GM18520 (cell line): ENCODE data around the gene CLBA1.
"Not testable (repeated sequence)": the region's sequence is repeated elsewhere in the genome, so short reads cannot be mapped to it uniquely, and the experiment has no call there.

Source experiments
- ATAC-seq: cut with Tn5 transposase; IDR thresholded peaks from one replicate; pipeline ENCODE4 v1.9.1; 2021; ENCODE audit not compliant: unreplicated experiment

CLBA1 gene

GRCh38 chr14:104985675-104986486 is at the start of gene CLBA1:
Gene CLBA1, plus strand, starts transcription at chr14:104985788. Its CDS starts 644 bp downstream, at chr14:104986432.
- peak; percentile 98 for ATAC-seq

- ATAC-seq = no peak
Measured at GRCh38 chr14:104935955-104936354, 49.6 kb upstream of the CLBA1 start.

GRCh38 chr14:104936361-104937155 is 49.0 kb upstream of the CLBA1 start:
- ATAC-seq = no peak

GRCh38 chr14:104937161-104937560 is 48.4 kb upstream of the CLBA1 start:
- ATAC-seq = no peak

GRCh38 chr14:104937694-104938365 is 47.8 kb upstream of the CLBA1 start:
- ATAC-seq = no peak

GRCh38 chr14:104938436-104938835 is 47.2 kb upstream of the CLBA1 start:
- no peak for ATAC-seq

GRCh38 chr14:104938960-104939359 is 46.6 kb upstream of the CLBA1 start:
- no peak for ATAC-seq

GRCh38 chr14:104939666-104940410 is 45.8 kb upstream of the CLBA1 start:
- ATAC-seq = no peak

- ATAC-seq = no peak
Measured at GRCh38 chr14:104940526-104941150, 45.0 kb upstream of the CLBA1 start.

- ATAC-seq = no peak
Measured at GRCh38 chr14:104941508-104942365, 43.9 kb upstream of the CLBA1 start.

- no peak for ATAC-seq
Measured at GRCh38 chr14:104942586-104942985, 43.0 kb upstream of the CLBA1 start.

- ATAC-seq = not testable (repeated sequence)
Measured at GRCh38 chr14:104943216-104944015, 42.2 kb upstream of the CLBA1 start.

- not testable (repeated sequence) for ATAC-seq
Measured at GRCh38 chr14:104944016-104944308, 41.6 kb upstream of the CLBA1 start.

GRCh38 chr14:104944436-104945205 is 41.0 kb upstream of the CLBA1 start:
- not testable (repeated sequence) for ATAC-seq

- not testable (repeated sequence) for ATAC-seq
Measured at GRCh38 chr14:104945266-104945665, 40.3 kb upstream of the CLBA1 start.

GRCh38 chr14:104945986-104946965 is 39.3 kb upstream of the CLBA1 start:
- not testable (repeated sequence) for ATAC-seq

- not testable (repeated sequence) for ATAC-seq
Measured at GRCh38 chr14:104947201-104947600, 38.4 kb upstream of the CLBA1 start.
